Esophagus squamous epithelium (tissue), 4 donors: ENCODE results near the gene GAPDHS.

Source experiments
- CTCF ChIP-seq, 6 experiments: fragments of 450-650 bp in 4 of 6; fragments of 200-600 bp in 2 of 6; sonication (generic) in 2 of 6; IDR thresholded peaks; one replicate each; pipeline ENCODE4 v1.5.1; 2016 to 2019; ENCODE audit warnings: antibody characterized with exemption in 6 of 6, mild to moderate bottlenecking in 4 of 6, moderate library complexity in 4 of 6
- POLR2A ChIP-seq, 4 donors: fragments of 450-650 bp; IDR thresholded peaks; one replicate each; pipeline ENCODE4 v1.6.1; 2017; ENCODE audit warnings: antibody characterized with exemption in 4 of 4, mild to moderate bottlenecking in 4 of 4, moderate library complexity in 3 of 4

- TF ChIP-seq CTCF (IDR thresholded peaks at IDR 0.05) (no peak), POLR2A (IDR thresholded peaks at IDR 0.05) (no peak)
Observed at GRCh38 chr19:35587321-35587720, 54.1 kb downstream of the GAPDHS start.
